GM10248 (cell line): ENCODE measurements around the gene RNF125.
A peak's percentile ranks its signal among the peaks of the same experiment; 100 is the strongest.
"Not testable (repeated sequence)": the region's sequence is repeated elsewhere in the genome, so short reads cannot be mapped to it uniquely, and the experiment has no call there.

Source experiments
- CTCF ChIA-PET: fragments of 300-600 bp; sonication (Branson Sonifier 250); formaldehyde crosslinking; extraction: SDS; loops from one replicate; lab custom pipeline; 2021; ENCODE audit warnings: antibody characterized with exemption; lab: Yijun Ruan, JAX
- POLR2A ChIA-PET: fragments of 350-650 bp; sonication (Branson Sonifier 250); formaldehyde crosslinking; extraction: SDS; loops from one replicate; lab custom pipeline; 2020; ENCODE audit warnings: antibody characterized with exemption; lab: Yijun Ruan, JAX
- DNase-seq: peaks from one replicate; pipeline ENCODE4 v3.0.0; 2012; ENCODE audit errors: extremely low spot score
- CTCF ChIP-seq: IDR thresholded peaks from 2 replicates; pipeline ENCODE4 v1.5.1; 2012; ENCODE audit warnings: mild to moderate bottlenecking, low read depth; ENCODE audit errors: extremely low read depth, missing control alignments, control extremely low read depth

Gene RNF125

GRCh38 chr18:31979714-31980113 lies 38.9 kb upstream of the RNF125 start:
- no peak for TF ChIP-seq CTCF
- DNase-seq: no peak
- ChIA-PET CTCF (no interaction called here), POLR2A (no interaction called here)

GRCh38 chr18:31980863-31981262 lies 37.8 kb upstream of the RNF125 start:
- ChIA-PET CTCF (no interaction called here), POLR2A (no interaction called here)
- no peak for TF ChIP-seq CTCF
- DNase-seq: no peak

DNA sequence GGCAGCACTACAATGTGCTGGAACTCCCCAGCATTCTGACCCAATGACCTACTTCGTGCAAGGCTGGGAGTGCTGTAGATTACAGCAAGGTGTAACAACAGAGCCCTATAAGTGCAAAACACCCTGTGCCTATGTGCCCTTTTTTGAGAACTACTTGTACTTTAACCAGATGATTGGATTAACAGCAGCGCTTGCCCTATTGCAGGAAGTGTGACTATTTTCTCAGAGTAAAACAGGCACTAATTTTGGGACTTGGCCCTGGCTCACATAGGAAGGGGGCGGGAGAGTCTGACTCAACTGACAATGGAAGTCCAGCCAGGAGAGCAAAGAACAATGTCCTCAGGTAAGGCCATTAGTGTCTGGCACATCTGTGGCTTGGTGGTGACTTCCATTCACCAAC lies 35.6 kb upstream of the RNF125 start:
- TF ChIP-seq CTCF: no peak
- ChIA-PET CTCF (no interaction called here), POLR2A (no interaction called here)
- DNase-seq: no peak

- ChIA-PET CTCF (no interaction called here), POLR2A (no interaction called here)
- DNase-seq: no peak
- TF ChIP-seq CTCF: no peak
Measured at GRCh38 chr18:31983976-31984375, 34.6 kb upstream of the RNF125 start.

- TF ChIP-seq CTCF: no peak
- POLR2A ChIA-PET: no interaction called here
- CTCF ChIA-PET: no interaction called here
- DNase-seq: peak; percentile 41
Measured at GRCh38 chr18:31990823-31991222, 27.8 kb upstream of the RNF125 start.

DNA sequence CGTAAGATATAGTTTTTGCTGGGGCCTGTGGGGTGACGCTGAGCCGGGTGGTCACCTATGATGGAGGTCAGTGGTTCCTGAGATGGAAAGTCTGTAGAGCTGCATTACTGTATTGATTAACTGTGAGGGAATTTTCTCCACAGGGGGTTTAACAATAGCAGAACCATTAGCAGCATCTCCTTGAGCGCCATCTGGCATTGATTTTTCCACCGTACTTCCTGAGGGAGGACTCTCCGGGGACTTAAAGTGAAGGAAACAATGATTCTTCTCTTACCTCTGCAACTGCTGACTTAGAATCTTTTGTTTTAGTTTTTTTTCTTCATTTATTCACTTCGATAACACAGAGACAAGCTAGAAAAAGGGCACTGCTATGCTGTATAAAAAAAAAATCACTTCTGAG lies 22.6 kb upstream of the RNF125 start:
- ChIA-PET POLR2A (no interaction called here), CTCF (no interaction called here)
- no peak for DNase-seq
- no peak for TF ChIP-seq CTCF

- CTCF ChIA-PET: no interaction called here
Measured at GRCh38 chr18:31998880-31999412, 19.7 kb upstream of the RNF125 start.

GRCh38 chr18:32001141-32001540 lies 17.5 kb upstream of the RNF125 start:
- DNase-seq, POLR2A ChIA-PET: not testable (repeated sequence)
- CTCF ChIA-PET: interaction anchor here (1.2 kb wide), 1 partner anchor 14 kb away, joined by 3 read pairs; no protein-coding TSS in a partner anchor

More at GRCh38 chr18:31998880-31999412, 19.7 kb upstream of the RNF125 start:
- no peak for DNase-seq
- no peak for TF ChIP-seq CTCF
- POLR2A ChIA-PET: no interaction called here

- DNase-seq, POLR2A ChIA-PET, CTCF ChIA-PET: not testable (repeated sequence)
Measured at GRCh38 chr18:32003822-32004221, 14.8 kb upstream of the RNF125 start.
